ENCODE data around the gene CDCP1. TPM values are rescaled to one million over a fixed set of nuclear protein-coding genes. Genes with fewer than 3 reads are reported as not detected.

CDCP1 gene
- total and polyA plus RNA-seq, 2 donors (not counting 1 experiment from before 2014, with no cell fraction given), result not detected

DNA sequence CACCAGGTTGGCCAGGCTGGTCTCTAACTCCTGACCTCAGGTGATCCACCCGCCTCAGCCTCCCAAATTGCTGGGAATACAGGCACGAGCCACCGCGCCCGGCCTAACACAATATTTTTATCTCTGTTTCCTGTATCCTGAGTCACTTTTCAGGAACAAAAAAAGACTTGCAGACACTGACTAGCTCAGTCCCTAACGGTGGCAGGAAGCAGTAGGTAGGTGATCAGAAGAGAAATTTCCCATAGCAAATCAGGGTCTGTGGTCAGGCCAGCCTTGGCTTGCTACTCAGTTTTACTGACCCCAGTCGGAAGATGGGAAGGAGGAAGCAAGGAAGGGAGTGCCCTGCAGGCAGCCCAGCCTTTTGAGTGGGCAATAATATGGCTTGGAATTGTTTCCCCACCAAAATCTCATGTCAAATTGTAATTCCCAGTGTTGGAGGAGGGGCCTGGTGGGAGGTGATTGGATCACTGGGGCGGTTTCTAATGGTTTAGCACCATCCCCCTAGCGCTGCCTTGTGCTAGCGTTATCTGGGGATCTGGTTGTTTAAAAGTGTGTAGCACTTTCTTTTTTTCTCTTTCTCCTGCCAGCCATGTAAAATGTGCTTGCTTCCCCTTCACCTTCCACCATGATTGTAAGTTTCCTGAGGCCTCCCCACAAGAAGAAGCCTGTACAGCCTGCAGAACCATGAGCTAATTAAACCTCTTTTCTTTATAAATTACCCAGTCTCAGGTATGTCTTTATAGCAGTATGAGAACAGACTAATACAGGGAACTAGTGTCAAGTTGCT, 19.5 kb upstream of the CDCP1 start:
- ATAC-seq (ENCODE audit: low read depth) (no peak), DNase-seq (no peak)
- H4K20me1 ChIP-seq (ENCODE audit: control insufficient read depth, insufficient read depth, low read length, poor library complexity, severe bottlenecking), result no peaks in the 10 kb centered on the region
- H3K27me3 ChIP-seq (replicated peaks in 1 of 4; ENCODE audit: control extremely low read depth in 1 of 4, control insufficient read depth in 3 of 4, insufficient read depth in 4 of 4, low read length in 3 of 4), result peaks cover 0 to 8% (median 0%) of the 10 kb centered on the region in 4 experiments
- H3K79me2 ChIP-seq (ENCODE audit: control insufficient read depth, insufficient read depth, low read length), result no peaks in the 10 kb centered on the region
- Mint-ChIP-seq H3K4me1 (peaks cover 18% of the 10 kb centered on the region), H3K27me3 (peaks cover 26% of the 10 kb centered on the region), H3K4me3 (no peak overlapping the region), H3K9me3 (ENCODE audit: insufficient read depth) (no peaks in the 10 kb centered on the region), H3K27ac (no peak overlapping the region)
- H3K9me3 ChIP-seq (ENCODE audit: control extremely low read depth in 1 of 3, control insufficient read depth in 2 of 3, insufficient read depth in 1 of 3, low read length in 2 of 3), result peaks cover 0 to 7% (median 0%) of the 10 kb centered on the region in 3 donors
- H3K4me2 ChIP-seq (replicated peaks; ENCODE audit: low read depth, low read length, poor library complexity, severe bottlenecking), result no peak overlapping the region
- no peak overlapping the region for H3K4me3 ChIP-seq (ENCODE audit: control extremely low read depth in 1 of 5, extremely low read depth in 1 of 5, insufficient read depth in 1 of 5, low read depth in 2 of 5, low read length in 4 of 5)
- intact Hi-C loops (cut with micrococcal nuclease), result no loop called here
- H3K4me1 ChIP-seq (ENCODE audit: control insufficient read depth in 2 of 2, insufficient read depth in 2 of 2, low read length in 2 of 2), result peaks cover 7 to 15% of the 10 kb centered on the region in 2 donors
- WGBS (ENCODE audit: insufficient coverage), result 94% methylated on average over 6 of the region's 10 CpGs
- H3K9ac ChIP-seq (ENCODE audit: low read length), result no peak overlapping the region
- TF ChIP-seq, protein P1, sequence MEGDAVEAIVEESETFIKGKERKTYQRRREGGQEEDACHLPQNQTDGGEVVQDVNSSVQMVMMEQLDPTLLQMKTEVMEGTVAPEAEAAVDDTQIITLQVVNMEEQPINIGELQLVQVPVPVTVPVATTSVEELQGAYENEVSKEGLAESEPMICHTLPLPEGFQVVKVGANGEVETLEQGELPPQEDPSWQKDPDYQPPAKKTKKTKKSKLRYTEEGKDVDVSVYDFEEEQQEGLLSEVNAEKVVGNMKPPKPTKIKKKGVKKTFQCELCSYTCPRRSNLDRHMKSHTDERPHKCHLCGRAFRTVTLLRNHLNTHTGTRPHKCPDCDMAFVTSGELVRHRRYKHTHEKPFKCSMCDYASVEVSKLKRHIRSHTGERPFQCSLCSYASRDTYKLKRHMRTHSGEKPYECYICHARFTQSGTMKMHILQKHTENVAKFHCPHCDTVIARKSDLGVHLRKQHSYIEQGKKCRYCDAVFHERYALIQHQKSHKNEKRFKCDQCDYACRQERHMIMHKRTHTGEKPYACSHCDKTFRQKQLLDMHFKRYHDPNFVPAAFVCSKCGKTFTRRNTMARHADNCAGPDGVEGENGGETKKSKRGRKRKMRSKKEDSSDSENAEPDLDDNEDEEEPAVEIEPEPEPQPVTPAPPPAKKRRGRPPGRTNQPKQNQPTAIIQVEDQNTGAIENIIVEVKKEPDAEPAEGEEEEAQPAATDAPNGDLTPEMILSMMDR (IDR thresholded peaks at IDR 0.05), result no peak
- no peak for TF ChIP-seq EZH2 (IDR thresholded peaks at IDR 0.05; ENCODE audit: borderline replicate concordance, insufficient read depth, low read depth, low read length, poor library complexity, severe bottlenecking)
- POLR2A ChIA-PET, result no interaction called here
- CTCF ChIA-PET, result no interaction called here
- no peak overlapping the region for H2AFZ ChIP-seq (ENCODE audit: insufficient read depth, low read depth, low read length, poor library complexity, severe bottlenecking)
- no peaks in the 10 kb centered on the region for H3K36me3 ChIP-seq (replicated peaks in 1 of 2; ENCODE audit: control extremely low read depth in 1 of 2, control insufficient read depth in 1 of 2, extremely low read depth in 1 of 2, insufficient read depth in 2 of 2, low read length in 1 of 2)
- no peak overlapping the region for H3K27ac ChIP-seq (ENCODE audit: low read length in 2 of 2)

DNA sequence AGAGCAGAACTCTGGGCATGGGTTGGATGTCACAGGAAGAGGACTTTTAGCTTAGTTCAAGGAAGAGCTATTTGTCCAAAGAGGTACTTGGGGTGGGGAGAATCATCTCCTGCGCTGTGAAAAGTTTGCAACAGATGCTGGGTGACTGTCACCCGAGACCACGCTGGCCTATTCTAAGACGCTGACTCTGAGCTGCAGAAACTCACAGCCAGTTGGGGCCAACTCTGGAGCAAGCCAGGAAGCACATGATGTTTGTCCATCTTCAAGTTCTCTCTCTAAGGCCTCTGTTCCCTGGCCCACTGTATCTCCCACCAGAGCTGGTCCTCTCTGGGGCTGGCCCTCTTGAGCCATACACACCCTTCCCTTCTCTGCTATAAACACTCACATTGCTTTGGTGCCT, 17.9 kb upstream of the CDCP1 start:
- peaks cover 18% of the 10 kb centered on the region for H3K4me1 Mint-ChIP-seq
- Histone ChIP-seq H3K27me3 (replicated peaks in 1 of 4; ENCODE audit: control extremely low read depth in 1 of 4, control insufficient read depth in 3 of 4, insufficient read depth in 4 of 4, low read length in 3 of 4) (peaks cover 0 to 4% (median 0%) of the 10 kb centered on the region in 4 experiments), H3K79me2 (ENCODE audit: control insufficient read depth, insufficient read depth, low read length) (no peaks in the 10 kb centered on the region), H3K27ac (ENCODE audit: low read length in 2 of 2) (no peak overlapping the region), H2AFZ (ENCODE audit: insufficient read depth, low read depth, low read length, poor library complexity, severe bottlenecking) (no peak overlapping the region), H4K20me1 (ENCODE audit: control insufficient read depth, insufficient read depth, low read length, poor library complexity, severe bottlenecking) (no peaks in the 10 kb centered on the region), H3K4me1 (ENCODE audit: control insufficient read depth in 2 of 2, insufficient read depth in 2 of 2, low read length in 2 of 2) (peaks cover 7 to 15% of the 10 kb centered on the region in 2 donors), H3K4me2 (replicated peaks; ENCODE audit: low read depth, low read length, poor library complexity, severe bottlenecking) (no peak overlapping the region), H3K9ac (ENCODE audit: low read length) (no peak overlapping the region), H3K36me3 (replicated peaks in 1 of 2; ENCODE audit: control extremely low read depth in 1 of 2, control insufficient read depth in 1 of 2, extremely low read depth in 1 of 2, insufficient read depth in 2 of 2, low read length in 1 of 2) (no peaks in the 10 kb centered on the region), H3K4me3 (ENCODE audit: control extremely low read depth in 1 of 5, extremely low read depth in 1 of 5, insufficient read depth in 1 of 5, low read depth in 2 of 5, low read length in 4 of 5) (no peak overlapping the region), H3K9me3 (ENCODE audit: control extremely low read depth in 1 of 3, control insufficient read depth in 2 of 3, insufficient read depth in 1 of 3, low read length in 2 of 3) (peaks cover 0 to 7% (median 0%) of the 10 kb centered on the region in 3 donors)
- 91% methylated on average over 4 of the region's 4 CpGs for WGBS (ENCODE audit: insufficient coverage)
- no peak overlapping the region for H3K27ac Mint-ChIP-seq
- DNase-seq (no peak), ATAC-seq (ENCODE audit: low read depth) (no peak)
- no peak overlapping the region for H3K4me3 Mint-ChIP-seq
- intact Hi-C loops (cut with micrococcal nuclease), result no loop called here
- CTCF ChIA-PET, result no interaction called here
- H3K27me3 Mint-ChIP-seq, result peaks cover 17% of the 10 kb centered on the region
- POLR2A ChIA-PET, result no interaction called here
- TF ChIP-seq, protein P1 (IDR thresholded peaks at IDR 0.05), result no peak
- TF ChIP-seq EZH2 (IDR thresholded peaks at IDR 0.05; ENCODE audit: borderline replicate concordance, insufficient read depth, low read depth, low read length, poor library complexity, severe bottlenecking), result no peak
- no peaks in the 10 kb centered on the region for H3K9me3 Mint-ChIP-seq (ENCODE audit: insufficient read depth)
